ENCODE measurements around the gene ZGPAT. TPM values are rescaled to one million over a fixed set of nuclear protein-coding genes. Genes with fewer than 3 reads are reported as not detected.
A peak's percentile ranks its signal among the peaks of the same experiment; 100 is the strongest.

ZGPAT gene
- total and polyA plus RNA-seq, 2 of the 13 experiments (the other 11 are each of a cell fraction or from before 2014, with no cell fraction given): 23.0 to 41.9 TPM

- TF ChIP-seq ZNF550 (CRISPR knock-in tag; IDR thresholded peaks at IDR 0.05; ENCODE audit: borderline replicate concordance): no peak
- no peak for TF ChIP-seq CHD4 (IDR thresholded peaks at IDR 0.05; ENCODE audit: borderline replicate concordance, low read length)
- peak; percentile 46; the same call in 1 of the 2 replicates for TF ChIP-seq ZFP36L2 (CRISPR knock-in tag; IDR thresholded peaks at IDR 0.05)
- TF ChIP-seq ZSCAN31 (CRISPR knock-in tag; IDR thresholded peaks at IDR 0.05; ENCODE audit: low read depth): no peak; the same call in 1 of the 2 replicates
- peak; percentile 71; the same call in 1 of the 2 replicates for TF ChIP-seq ZNF329 (CRISPR knock-in tag; IDR thresholded peaks at IDR 0.05; ENCODE audit: low read depth)
- TF ChIP-seq ADNP (CRISPR knock-in tag; IDR thresholded peaks at IDR 0.05): no peak
- TF ChIP-seq MAZ (IDR thresholded peaks at IDR 0.05; ENCODE audit: borderline replicate concordance, low read depth, low read length): peak; percentile 30; the same call in 1 of the 2 replicates
- no peak for TF ChIP-seq MAZ (CRISPR knock-in tag; IDR thresholded peaks at IDR 0.05; ENCODE audit: low read depth)
- TF ChIP-seq LBX2 (CRISPR knock-in tag; IDR thresholded peaks at IDR 0.05; ENCODE audit: borderline replicate concordance): no peak
- TF ChIP-seq ZNF263 (CRISPR knock-in tag; IDR thresholded peaks at IDR 0.05): peak; percentile 96
- peak; percentile 89; the same call in 1 of the 2 replicates for TF ChIP-seq KLF12 (CRISPR knock-in tag; IDR thresholded peaks at IDR 0.05; ENCODE audit: borderline replicate concordance)
- TF ChIP-seq FOXP1 (IDR thresholded peaks at IDR 0.05): no peak
- TF ChIP-seq FOXP1 (CRISPR knock-in tag; IDR thresholded peaks at IDR 0.05): no peak
- TF ChIP-seq TEAD2 (CRISPR knock-in tag; IDR thresholded peaks at IDR 0.05): no peak
- TF ChIP-seq PAX8 (CRISPR knock-in tag; IDR thresholded peaks at IDR 0.05; ENCODE audit: borderline replicate concordance): peak; percentile 65; the same call in 1 of the 2 replicates
- TF ChIP-seq DMTF1 (CRISPR knock-in tag; IDR thresholded peaks at IDR 0.05): 0 out of 2 replicates have a peak, but pooled peaks have one; percentile 78
- 0 out of 2 replicates have a peak, but pooled peaks have one; percentile 39 for TF ChIP-seq ZNF251 (CRISPR knock-in tag; IDR thresholded peaks at IDR 0.05)
- TF ChIP-seq CREB1 (IDR thresholded peaks at IDR 0.05): 0 out of 2 replicates have a peak, but pooled peaks have one; percentile 2
- TF ChIP-seq CREB1 (CRISPR knock-in tag; IDR thresholded peaks at IDR 0.05): no peak
- TF ChIP-seq ZFP37 (CRISPR knock-in tag; IDR thresholded peaks at IDR 0.05; ENCODE audit: borderline replicate concordance): no peak; the same call in 1 of the 2 replicates
- TF ChIP-seq HMGXB4 (CRISPR knock-in tag; IDR thresholded peaks at IDR 0.05; ENCODE audit: borderline replicate concordance in 1 of 2, low read depth in 1 of 2): peak; percentile 97
- no peak for TF ChIP-seq SRSF4 (IDR thresholded peaks at IDR 0.05; ENCODE audit: low read depth, low read length, poor library complexity, severe bottlenecking)
- no peak for TF ChIP-seq WIZ (CRISPR knock-in tag; IDR thresholded peaks at IDR 0.05)
- peak; percentile 43; the same call in 1 of the 2 replicates for TF ChIP-seq RNF2 (conservative IDR thresholded peaks at IDR 0.05; ENCODE audit: low read depth)
- TF ChIP-seq ZSCAN29 (CRISPR knock-in tag; conservative IDR thresholded peaks at IDR 0.05): peak; percentile 73; the same call in 1 of the 2 replicates
- peak; percentile 24 for TF ChIP-seq ZNF883 (CRISPR knock-in tag; IDR thresholded peaks at IDR 0.05; ENCODE audit: not compliant biosample characterization)
These were observed 834 bp upstream of the ZGPAT start (continued) for GRCh38 chr20:63706852-63707557.
